ENCODE results near the gene NTM.

NTM gene

DNA sequence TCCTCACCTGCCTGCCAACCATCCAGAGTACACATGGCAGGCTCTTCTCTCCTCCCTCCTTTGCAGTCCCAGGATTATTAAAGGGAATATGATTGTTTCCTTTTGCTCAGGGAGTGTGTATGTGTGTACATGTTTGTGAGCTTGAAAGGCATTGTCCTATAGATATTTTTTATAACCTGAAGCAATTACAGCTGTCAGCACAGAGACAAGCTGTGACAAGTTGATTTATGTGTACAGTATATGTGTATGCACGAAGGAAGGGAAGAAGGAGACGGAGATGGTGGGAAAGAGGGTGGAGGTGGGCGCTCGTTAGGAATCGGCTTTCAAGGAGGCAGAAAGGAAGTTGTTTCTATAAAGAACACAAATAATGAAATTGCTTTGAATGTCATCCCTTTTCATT is 537.0 kb downstream of the NTM start:
- DNase-seq (ENCODE audit: low read depth in 1 of 2, low spot score in 1 of 2): no peak
- H3K27me3 ChIP-seq (ENCODE audit: insufficient read depth, poor library complexity, severe bottlenecking): peaks cover 28% of the 10 kb centered on the region
- H3K27ac ChIP-seq (replicated peaks): no peak overlapping the region
- TF ChIP-seq, protein P1, sequence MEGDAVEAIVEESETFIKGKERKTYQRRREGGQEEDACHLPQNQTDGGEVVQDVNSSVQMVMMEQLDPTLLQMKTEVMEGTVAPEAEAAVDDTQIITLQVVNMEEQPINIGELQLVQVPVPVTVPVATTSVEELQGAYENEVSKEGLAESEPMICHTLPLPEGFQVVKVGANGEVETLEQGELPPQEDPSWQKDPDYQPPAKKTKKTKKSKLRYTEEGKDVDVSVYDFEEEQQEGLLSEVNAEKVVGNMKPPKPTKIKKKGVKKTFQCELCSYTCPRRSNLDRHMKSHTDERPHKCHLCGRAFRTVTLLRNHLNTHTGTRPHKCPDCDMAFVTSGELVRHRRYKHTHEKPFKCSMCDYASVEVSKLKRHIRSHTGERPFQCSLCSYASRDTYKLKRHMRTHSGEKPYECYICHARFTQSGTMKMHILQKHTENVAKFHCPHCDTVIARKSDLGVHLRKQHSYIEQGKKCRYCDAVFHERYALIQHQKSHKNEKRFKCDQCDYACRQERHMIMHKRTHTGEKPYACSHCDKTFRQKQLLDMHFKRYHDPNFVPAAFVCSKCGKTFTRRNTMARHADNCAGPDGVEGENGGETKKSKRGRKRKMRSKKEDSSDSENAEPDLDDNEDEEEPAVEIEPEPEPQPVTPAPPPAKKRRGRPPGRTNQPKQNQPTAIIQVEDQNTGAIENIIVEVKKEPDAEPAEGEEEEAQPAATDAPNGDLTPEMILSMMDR (IDR thresholded peaks at IDR 0.05; ENCODE audit: insufficient read depth, low read length): no peak
- TF ChIP-seq, protein P2, sequence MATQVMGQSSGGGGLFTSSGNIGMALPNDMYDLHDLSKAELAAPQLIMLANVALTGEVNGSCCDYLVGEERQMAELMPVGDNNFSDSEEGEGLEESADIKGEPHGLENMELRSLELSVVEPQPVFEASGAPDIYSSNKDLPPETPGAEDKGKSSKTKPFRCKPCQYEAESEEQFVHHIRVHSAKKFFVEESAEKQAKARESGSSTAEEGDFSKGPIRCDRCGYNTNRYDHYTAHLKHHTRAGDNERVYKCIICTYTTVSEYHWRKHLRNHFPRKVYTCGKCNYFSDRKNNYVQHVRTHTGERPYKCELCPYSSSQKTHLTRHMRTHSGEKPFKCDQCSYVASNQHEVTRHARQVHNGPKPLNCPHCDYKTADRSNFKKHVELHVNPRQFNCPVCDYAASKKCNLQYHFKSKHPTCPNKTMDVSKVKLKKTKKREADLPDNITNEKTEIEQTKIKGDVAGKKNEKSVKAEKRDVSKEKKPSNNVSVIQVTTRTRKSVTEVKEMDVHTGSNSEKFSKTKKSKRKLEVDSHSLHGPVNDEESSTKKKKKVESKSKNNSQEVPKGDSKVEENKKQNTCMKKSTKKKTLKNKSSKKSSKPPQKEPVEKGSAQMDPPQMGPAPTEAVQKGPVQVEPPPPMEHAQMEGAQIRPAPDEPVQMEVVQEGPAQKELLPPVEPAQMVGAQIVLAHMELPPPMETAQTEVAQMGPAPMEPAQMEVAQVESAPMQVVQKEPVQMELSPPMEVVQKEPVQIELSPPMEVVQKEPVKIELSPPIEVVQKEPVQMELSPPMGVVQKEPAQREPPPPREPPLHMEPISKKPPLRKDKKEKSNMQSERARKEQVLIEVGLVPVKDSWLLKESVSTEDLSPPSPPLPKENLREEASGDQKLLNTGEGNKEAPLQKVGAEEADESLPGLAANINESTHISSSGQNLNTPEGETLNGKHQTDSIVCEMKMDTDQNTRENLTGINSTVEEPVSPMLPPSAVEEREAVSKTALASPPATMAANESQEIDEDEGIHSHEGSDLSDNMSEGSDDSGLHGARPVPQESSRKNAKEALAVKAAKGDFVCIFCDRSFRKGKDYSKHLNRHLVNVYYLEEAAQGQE (IDR thresholded peaks at IDR 0.05; ENCODE audit: insufficient replicate concordance, low read depth): no peak
- TF ChIP-seq POLR2AphosphoS5 (IDR thresholded peaks at IDR 0.05; ENCODE audit: low read depth): no peak
- no peak overlapping the region for H3K4me3 ChIP-seq (replicated peaks; ENCODE audit: insufficient read depth, low read length)

DNA sequence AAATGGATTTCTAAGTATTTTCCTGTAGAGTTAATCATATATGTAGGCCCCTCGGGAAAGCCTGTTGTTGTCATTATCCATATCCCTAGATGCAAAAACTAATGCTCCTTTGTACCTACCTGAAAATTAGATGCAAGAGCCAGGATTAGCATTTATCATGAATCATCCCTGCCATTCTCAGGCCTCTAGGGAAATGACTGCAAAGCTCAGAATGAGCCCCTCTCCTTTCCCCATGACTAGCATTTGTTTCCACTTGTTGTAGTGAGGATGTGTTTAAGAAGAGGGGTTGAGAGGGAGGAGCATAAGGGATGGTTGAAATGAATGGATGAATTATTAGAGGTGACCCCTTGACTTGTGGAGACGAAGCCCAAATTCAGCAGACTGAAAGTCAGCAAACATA is 537.9 kb downstream of the NTM start:
- Histone ChIP-seq H3K27ac (replicated peaks) (no peak overlapping the region), H3K27me3 (ENCODE audit: insufficient read depth, poor library complexity, severe bottlenecking) (peaks cover 33% of the 10 kb centered on the region), H3K4me3 (replicated peaks; ENCODE audit: insufficient read depth, low read length) (no peak overlapping the region)
- no peak for TF ChIP-seq GABPA (IDR thresholded peaks at IDR 0.05; ENCODE audit: low read depth)
- no peak for TF ChIP-seq POLR2AphosphoS5 (IDR thresholded peaks at IDR 0.05; ENCODE audit: low read depth)
- TF ChIP-seq SPI1 (IDR thresholded peaks at IDR 0.05; ENCODE audit: borderline replicate concordance, low read depth): no peak
- TF ChIP-seq, protein P1 (IDR thresholded peaks at IDR 0.05; ENCODE audit: insufficient read depth, low read length): no peak
- TF ChIP-seq, protein P2 (IDR thresholded peaks at IDR 0.05; ENCODE audit: insufficient replicate concordance, low read depth): no peak
- DNase-seq (ENCODE audit: low read depth in 1 of 2, low spot score in 1 of 2): no peak

DNA sequence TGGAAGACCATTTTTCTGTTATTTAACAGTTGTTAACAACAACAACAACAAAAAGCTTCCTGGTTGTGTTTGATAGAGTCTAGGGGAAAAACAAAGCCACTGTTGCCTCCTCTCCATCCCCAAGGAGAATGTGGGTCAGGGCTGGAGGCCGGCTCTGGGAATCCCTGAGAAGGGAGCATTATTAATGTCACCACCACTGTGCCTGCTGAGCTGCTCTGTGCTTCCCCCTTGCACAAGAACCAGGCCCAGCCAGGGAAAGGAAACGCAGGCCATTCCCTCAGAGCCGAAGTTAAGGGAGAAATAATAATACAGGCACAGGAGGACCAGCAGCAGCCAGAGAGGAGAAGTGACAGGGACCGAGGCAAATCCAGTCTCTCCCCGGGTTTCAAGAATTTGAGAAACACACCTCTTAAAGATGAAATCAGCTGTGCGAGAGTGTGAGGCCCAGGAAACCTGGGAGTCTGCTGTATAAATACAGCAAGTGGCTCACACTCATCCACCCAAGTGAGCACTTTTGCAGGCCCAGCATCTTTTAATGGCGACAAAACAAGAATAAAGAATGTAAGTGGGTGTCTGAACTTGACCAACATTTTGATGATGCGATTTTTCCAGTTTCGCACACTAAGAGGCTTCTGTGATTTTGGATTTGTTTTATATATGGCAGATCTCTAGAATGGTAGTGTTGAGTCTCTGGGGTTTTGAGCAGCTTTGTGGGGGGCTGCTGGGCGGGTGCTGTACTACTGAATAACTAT is 539.2 kb downstream of the NTM start:
- H3K27ac ChIP-seq (replicated peaks): no peak overlapping the region
- no peak for DNase-seq (ENCODE audit: low read depth in 1 of 2, low spot score in 1 of 2)
- H3K27me3 ChIP-seq (ENCODE audit: insufficient read depth, poor library complexity, severe bottlenecking): peaks cover 33% of the 10 kb centered on the region
- TF ChIP-seq, protein P1 (IDR thresholded peaks at IDR 0.05; ENCODE audit: insufficient read depth, low read length): no peak
- TF ChIP-seq POLR2AphosphoS5 (IDR thresholded peaks at IDR 0.05; ENCODE audit: low read depth) (no peak), GABPA (IDR thresholded peaks at IDR 0.05; ENCODE audit: low read depth) (no peak), SPI1 (IDR thresholded peaks at IDR 0.05; ENCODE audit: borderline replicate concordance, low read depth) (no peak)
- TF ChIP-seq, protein P2 (IDR thresholded peaks at IDR 0.05; ENCODE audit: insufficient replicate concordance, low read depth): no peak
- no peak overlapping the region for H3K4me3 ChIP-seq (replicated peaks; ENCODE audit: insufficient read depth, low read length)
